NCI-H345 (cell line): Measurements from ENCODE around the gene SAXO2.
"Not testable (repeated sequence)": the region's sequence is repeated elsewhere in the genome, so short reads cannot be mapped to it uniquely, and the experiment has no call there.

Experiments used
- DNase-seq: peaks from one replicate; lab custom pipeline; 2025; lab: John Stamatoyannopoulos, UW

Gene SAXO2

GRCh38 chr15:82262422-82263026, at the start of gene SAXO2, which contains the start of gene EFL1:
SAXO2 (plus strand) TSS chr15:82262818; CDS start chr15:82262880, 62 bp downstream.
EFL1 (minus strand) TSS chr15:82262734; CDS start chr15:82261778, 956 bp downstream.
- peak; percentile 84 for DNase-seq

GRCh38 chr15:82216092-82216491, 46.5 kb upstream of the SAXO2 start:
- DNase-seq: not testable (repeated sequence)

GRCh38 chr15:82221535-82221934, 41.1 kb upstream of the SAXO2 start:
- DNase-seq: not testable (repeated sequence)

GRCh38 chr15:82228750-82229149, 33.9 kb upstream of the SAXO2 start:
- DNase-seq: no peak

GRCh38 chr15:82231233-82231632, 31.4 kb upstream of the SAXO2 start:
- DNase-seq: no peak

GRCh38 chr15:82231842-82232241, 30.8 kb upstream of the SAXO2 start:
- DNase-seq: no peak

GRCh38 chr15:82237944-82238534, 24.6 kb upstream of the SAXO2 start:
- not testable (repeated sequence) for DNase-seq

- no peak for DNase-seq
Measured at GRCh38 chr15:82239685-82240391, 22.8 kb upstream of the SAXO2 start.

- DNase-seq: not testable (repeated sequence)
Measured at GRCh38 chr15:82241836-82242499, 20.6 kb upstream of the SAXO2 start.

GRCh38 chr15:82243644-82244043, 19.0 kb upstream of the SAXO2 start:
- DNase-seq: not testable (repeated sequence)

GRCh38 chr15:82245956-82246355, 16.7 kb upstream of the SAXO2 start:
- DNase-seq: not testable (repeated sequence)

- not testable (repeated sequence) for DNase-seq
Measured at GRCh38 chr15:82248261-82248660, 14.4 kb upstream of the SAXO2 start.

GRCh38 chr15:82261566-82262421, 824 bp upstream of the SAXO2 start:
- DNase-seq: peak; percentile 8

- peak; percentile 71 for DNase-seq
Measured at GRCh38 chr15:82263350-82263749, 732 bp downstream of the SAXO2 start.

- not testable (repeated sequence) for DNase-seq
Measured at GRCh38 chr15:82267137-82267536, 4.5 kb downstream of the SAXO2 start.

- not testable (repeated sequence) for DNase-seq
Measured at GRCh38 chr15:82268454-82268853, 5.8 kb downstream of the SAXO2 start.

- no peak for DNase-seq
Measured at GRCh38 chr15:82272154-82272553, 9.5 kb downstream of the SAXO2 start.

- DNase-seq: no peak
Measured at GRCh38 chr15:82275410-82275809, 12.8 kb downstream of the SAXO2 start.

- DNase-seq: not testable (repeated sequence)
Measured at GRCh38 chr15:82281276-82281675, 18.7 kb downstream of the SAXO2 start.

GRCh38 chr15:82282386-82282785, 19.8 kb downstream of the SAXO2 start:
- not testable (repeated sequence) for DNase-seq

- not testable (repeated sequence) for DNase-seq
Measured at GRCh38 chr15:82284381-82284780, 21.8 kb downstream of the SAXO2 start.
